H9 (cell line): ENCODE measurements around the gene MUSK. TPM values are rescaled to one million over a fixed set of nuclear protein-coding genes. Genes with fewer than 3 reads are reported as not detected.

Experiments used
- DNase-seq: peaks from one replicate; pipeline ENCODE4 v3.0.0-alpha.2; 2017
- H2AFZ ChIP-seq: one replicate; pipeline ENCODE4 v1.6.1; 2013; ENCODE audit warnings: mild to moderate bottlenecking, low read length, control low read depth, moderate library complexity
- H2AK5ac ChIP-seq: 2 replicates; pipeline ENCODE4 v1.6.1; 2013; ENCODE audit warnings: low read length, control low read depth, mixed read lengths; ENCODE audit not compliant: insufficient read length
- H2BK120ac ChIP-seq: one replicate; pipeline ENCODE4 v1.6.1; 2013; ENCODE audit warnings: low read depth, mild to moderate bottlenecking, low read length, control low read depth, inconsistent platforms; ENCODE audit not compliant: poor library complexity, severe bottlenecking
- H2BK12ac ChIP-seq: 2 replicates; pipeline ENCODE4 v1.6.1; 2013; ENCODE audit warnings: low read length, control low read depth, mixed read lengths, low read depth; ENCODE audit not compliant: insufficient read length
- H2BK15ac ChIP-seq: 2 replicates; pipeline ENCODE4 v1.6.1; 2013; ENCODE audit warnings: low read depth, low read length, control low read depth
- H2BK20ac ChIP-seq: one replicate; pipeline ENCODE4 v1.6.1; 2013; ENCODE audit warnings: low read depth, mild to moderate bottlenecking, low read length, control low read depth, inconsistent platforms; ENCODE audit not compliant: poor library complexity, severe bottlenecking
- H2BK5ac ChIP-seq: 2 replicates; pipeline ENCODE4 v1.6.1; 2013; ENCODE audit warnings: low read length, control low read depth, mixed read lengths; ENCODE audit not compliant: insufficient read length
- H3K14ac ChIP-seq: 2 replicates; pipeline ENCODE4 v1.6.1; 2013; ENCODE audit warnings: low read length, control low read depth; ENCODE audit not compliant: insufficient read depth
- H3K18ac ChIP-seq: 2 replicates; pipeline ENCODE4 v1.6.1; 2013; ENCODE audit warnings: low read depth, mild to moderate bottlenecking, mixed read lengths, low read length, control low read depth; ENCODE audit not compliant: insufficient read length
- H3K23ac ChIP-seq: 2 replicates; pipeline ENCODE4 v1.6.1; 2013; ENCODE audit warnings: low read length, control low read depth, mixed read lengths, low read depth; ENCODE audit not compliant: insufficient read length
- H3K23me2 ChIP-seq: 2 replicates; pipeline ENCODE4 v1.6.1; 2013; ENCODE audit warnings: low read depth, mild to moderate bottlenecking, mixed read lengths, low read length, control low read depth; ENCODE audit not compliant: insufficient read length, poor library complexity, severe bottlenecking
- H3K27ac ChIP-seq: 2 replicates; pipeline ENCODE4 v1.5.1; 2013; ENCODE audit warnings: low read length, control low read depth, mixed read lengths, low read depth; ENCODE audit not compliant: insufficient read length
- H3K27me3 ChIP-seq: 2 replicates; pipeline ENCODE4 v1.6.1; 2013; ENCODE audit warnings: low read length, control low read depth, inconsistent platforms; ENCODE audit not compliant: insufficient read depth
- H3K4ac ChIP-seq: 2 replicates; pipeline ENCODE4 v1.6.1; 2013; ENCODE audit warnings: low read depth, mild to moderate bottlenecking, control low read depth, inconsistent platforms, low read length, moderate library complexity
- H3K4me1 ChIP-seq: 2 replicates; pipeline ENCODE4 v1.6.1; 2013; ENCODE audit warnings: low read length, control low read depth, inconsistent platforms; ENCODE audit not compliant: insufficient read depth
- H3K4me2 ChIP-seq: 2 replicates; pipeline ENCODE4 v1.6.1; 2013; ENCODE audit warnings: low read length, control low read depth, mixed read lengths; ENCODE audit not compliant: insufficient read length, insufficient read depth
- H3K56ac ChIP-seq: 2 replicates; pipeline ENCODE4 v1.6.1; 2013; ENCODE audit warnings: low read depth, mild to moderate bottlenecking, mixed read lengths, low read length, control low read depth; ENCODE audit not compliant: insufficient read length
- H3K79me1 ChIP-seq: 2 replicates; pipeline ENCODE4 v1.6.1; 2013; ENCODE audit warnings: low read depth, mild to moderate bottlenecking, moderate library complexity, low read length, control low read depth, inconsistent platforms; ENCODE audit not compliant: insufficient read depth, poor library complexity, severe bottlenecking
- H3K79me2 ChIP-seq: 2 replicates; pipeline ENCODE4 v1.6.1; 2013; ENCODE audit warnings: low read length, control low read depth, inconsistent platforms; ENCODE audit not compliant: insufficient read depth
- H3K9ac ChIP-seq: 2 replicates; pipeline ENCODE4 v1.6.1; 2013; ENCODE audit warnings: low read length, control low read depth, mixed read lengths; ENCODE audit not compliant: insufficient read length; ENCODE audit errors: extremely low read depth
- H3K9me3 ChIP-seq: one replicate; pipeline ENCODE4 v1.6.1; 2013; ENCODE audit warnings: low read depth, low read length, inconsistent platforms; ENCODE audit not compliant: control insufficient read depth
- H3T11ph ChIP-seq: one replicate; pipeline ENCODE4 v1.6.1; 2013; ENCODE audit warnings: mild to moderate bottlenecking, low read length, control low read depth, inconsistent platforms
- H4K20me1 ChIP-seq: one replicate; pipeline ENCODE4 v1.6.1; 2013; ENCODE audit not compliant: control insufficient read depth, insufficient read length, insufficient read depth
- H4K5ac ChIP-seq: 2 replicates; pipeline ENCODE4 v1.6.1; 2013; ENCODE audit warnings: low read depth, mild to moderate bottlenecking, mixed read lengths, low read length, control low read depth; ENCODE audit not compliant: insufficient read length
- H4K8ac ChIP-seq: replicated peaks from 2 replicates; pipeline ENCODE4 v1.6.1; 2013; ENCODE audit warnings: low read length, control low read depth, mixed read lengths, low read depth; ENCODE audit not compliant: insufficient read length
- H4K91ac ChIP-seq: 2 replicates; pipeline ENCODE4 v1.6.1; 2013; ENCODE audit warnings: low read depth, mild to moderate bottlenecking, moderate library complexity, mixed read lengths, low read length, control low read depth; ENCODE audit not compliant: insufficient read length
- H3K27ac Mint-ChIP-seq, 3 experiments: 2 replicates in 2 of 3; 3 replicates in 1 of 3; pipeline ENCODE4 v1.8.0; 2020 to 2021; ENCODE audit warnings: mixed read lengths in 3 of 3, mild to moderate bottlenecking in 1 of 3, moderate library complexity in 1 of 3
- H3K27me3 Mint-ChIP-seq: 2 replicates; pipeline ENCODE4 v1.8.0; 2021; ENCODE audit warnings: low read depth, mild to moderate bottlenecking, moderate library complexity, mixed read lengths
- H3K36me3 Mint-ChIP-seq, 3 experiments: 2 replicates in 2 of 3; 3 replicates in 1 of 3; pipeline ENCODE4 v1.8.0; 2020 to 2021; ENCODE audit warnings: low read depth in 3 of 3, mixed read lengths in 3 of 3; ENCODE audit not compliant: insufficient read depth in 1 of 3
- H3K4me1 Mint-ChIP-seq, 2 experiments: 2 replicates each; pipeline ENCODE4 v1.8.0; 2020; ENCODE audit warnings: mixed read lengths in 2 of 2
- H3K4me3 Mint-ChIP-seq, 2 experiments: 2 replicates in 1 of 2; 3 replicates in 1 of 2; pipeline ENCODE4 v1.8.0; 2020 to 2021; ENCODE audit warnings: mild to moderate bottlenecking in 2 of 2, mixed read lengths in 2 of 2, moderate library complexity in 1 of 2
- H3K9me3 Mint-ChIP-seq, 2 experiments: 2 replicates in 1 of 2; 3 replicates in 1 of 2; pipeline ENCODE4 v1.8.0; 2020; ENCODE audit warnings: mild to moderate bottlenecking in 2 of 2, mixed read lengths in 2 of 2, moderate library complexity in 1 of 2
- CTCF ChIP-seq: fragments of 200-600 bp; sonication (generic); conservative IDR thresholded peaks from 3 replicates; pipeline ENCODE4 v1.8.0; 2021; ENCODE audit warnings: antibody characterized with exemption, mild to moderate bottlenecking
- WGBS: extraction: QIAGEN DNeasy Blood & Tissue Kit; methylation state at CpG from one replicate; pipeline ENCODE4 v1.1.7; 2013; ENCODE audit warnings: missing lambda C conversion rate, low lambda C conversion rate, mixed read lengths; ENCODE audit not compliant: insufficient read length; ENCODE audit errors: extremely low coverage; 5-methylcytosine and 5-hydroxymethylcytosine counted together
- total RNA-seq: library from RNA; stranded (reverse); gene quantifications from 2 replicates; pipeline ENCODE4 v1.2.1, GENCODE V29; 2021

MUSK gene
- total RNA-seq, 1 experiment from 2014 or later, result not detected

- no peaks in the 10 kb centered on the region for H3K79me2 ChIP-seq
- no peak overlapping the region for H2BK15ac ChIP-seq
- H3K4me1 ChIP-seq, result no peaks in the 10 kb centered on the region
- no peak overlapping the region for H3K4me2 ChIP-seq
- no peaks in the 10 kb centered on the region for H4K20me1 ChIP-seq
- no peaks in the 10 kb centered on the region for H3K23me2 ChIP-seq
- no peak overlapping the region for H3K4me3 Mint-ChIP-seq
- no peak overlapping the region for H3K56ac ChIP-seq
- H3K23ac ChIP-seq, result no peak overlapping the region
- no peaks in the 10 kb centered on the region for H3K9me3 ChIP-seq
- no peaks in the 10 kb centered on the region for H3K4me1 Mint-ChIP-seq
- H3K14ac ChIP-seq, result no peak overlapping the region
- no peak for DNase-seq
- no peak overlapping the region for H4K8ac ChIP-seq
- no peak overlapping the region for H2AK5ac ChIP-seq
- no peak overlapping the region for H4K91ac ChIP-seq
- no peaks in the 10 kb centered on the region for H3K27me3 ChIP-seq
- no peak overlapping the region for H2BK120ac ChIP-seq
- H3K9me3 Mint-ChIP-seq, result no peaks in the 10 kb centered on the region
- no peak overlapping the region for H3K4ac ChIP-seq
- H3K79me1 ChIP-seq, result no peaks in the 10 kb centered on the region
- no peak overlapping the region for H3T11ph ChIP-seq
- no peaks in the 10 kb centered on the region for H3K36me3 Mint-ChIP-seq
- no peak overlapping the region for H3K18ac ChIP-seq
- no peak overlapping the region for H3K9ac ChIP-seq
- no peaks in the 10 kb centered on the region for H3K27me3 Mint-ChIP-seq
- TF ChIP-seq CTCF, result no peak
- no peak overlapping the region for H2BK12ac ChIP-seq
- no peak overlapping the region for H4K5ac ChIP-seq
- no CpG with 5 or more reads among the region's 3 CpGs for WGBS
- no peak overlapping the region for H2AFZ ChIP-seq
- H2BK20ac ChIP-seq, result no peak overlapping the region
- H3K27ac Mint-ChIP-seq, result no peak overlapping the region
- no peak overlapping the region for H3K27ac ChIP-seq
- H2BK5ac ChIP-seq, result no peak overlapping the region
Observed at GRCh38 chr9:110842986-110843385, 174.4 kb downstream of the MUSK start.
